Activated CD4-positive, alpha-beta T cell treated with anti-CD3 and anti-CD28 coated beads for 36 hours (primary cell): ENCODE data around the gene ZBED1. TPM values are rescaled to one million over a fixed set of nuclear protein-coding genes. Genes with fewer than 3 reads are reported as not detected.

Experiments used
- ATAC-seq: fragments of 200-7000 bp; cut with Tn5 transposase; one replicate; pipeline ENCODE4 v1.10.0; 2021; ENCODE audit warnings: mild to moderate bottlenecking, moderate library complexity
- CTCF ChIA-PET: fragments of 350-600 bp; sonication (Branson Sonifier 250); formaldehyde crosslinking; loops from one replicate; lab custom pipeline; 2021; ENCODE audit warnings: antibody characterized with exemption; lab: Charles Lee
- POLR2A ChIA-PET: fragments of 350-600 bp; sonication (Branson Sonifier 250); formaldehyde crosslinking; loops from one replicate; lab custom pipeline; 2021; ENCODE audit warnings: antibody characterized with exemption, inconsistent platforms; lab: Charles Lee
- DNase-seq: peaks from one replicate; pipeline ENCODE4 v3.0.0-alpha.2; 2020
- H3K27ac Mint-ChIP-seq: one replicate; pipeline ENCODE4 v1.8.0; 2021; ENCODE audit warnings: mixed read lengths
- H3K27me3 Mint-ChIP-seq: one replicate; pipeline ENCODE4 v1.8.0; 2021; ENCODE audit warnings: mixed read lengths
- H3K36me3 Mint-ChIP-seq: one replicate; pipeline ENCODE4 v1.8.0; 2021; ENCODE audit warnings: low read depth, mixed read lengths
- H3K4me1 Mint-ChIP-seq: one replicate; pipeline ENCODE4 v1.8.0; 2021; ENCODE audit warnings: mixed read lengths
- H3K4me3 Mint-ChIP-seq: one replicate; pipeline ENCODE4 v1.8.0; 2021; ENCODE audit warnings: mild to moderate bottlenecking, moderate library complexity, mixed read lengths
- H3K9me3 Mint-ChIP-seq: one replicate; pipeline ENCODE4 v1.8.0; 2021; ENCODE audit warnings: low read depth, mixed read lengths
- intact Hi-C, 2 experiments: fragments of 100-400 bp; cut with DNase I in 1 of 2; cut with micrococcal nuclease in 1 of 2; formaldehyde crosslinking; loops; one replicate each; pipeline versions ENCODE4 v1.14.2 to v1.15.1; 2022 to 2024; cut with DNase I, micrococcal nuclease
- total RNA-seq, 2 experiments: library from RNA; stranded (reverse); gene quantifications; one replicate each; pipeline ENCODE4 v1.2.3, GENCODE V29; 2021

ZBED1 gene
- 10 to 100 TPM; 30.0 to 33.6 TPM for total RNA-seq

DNA sequence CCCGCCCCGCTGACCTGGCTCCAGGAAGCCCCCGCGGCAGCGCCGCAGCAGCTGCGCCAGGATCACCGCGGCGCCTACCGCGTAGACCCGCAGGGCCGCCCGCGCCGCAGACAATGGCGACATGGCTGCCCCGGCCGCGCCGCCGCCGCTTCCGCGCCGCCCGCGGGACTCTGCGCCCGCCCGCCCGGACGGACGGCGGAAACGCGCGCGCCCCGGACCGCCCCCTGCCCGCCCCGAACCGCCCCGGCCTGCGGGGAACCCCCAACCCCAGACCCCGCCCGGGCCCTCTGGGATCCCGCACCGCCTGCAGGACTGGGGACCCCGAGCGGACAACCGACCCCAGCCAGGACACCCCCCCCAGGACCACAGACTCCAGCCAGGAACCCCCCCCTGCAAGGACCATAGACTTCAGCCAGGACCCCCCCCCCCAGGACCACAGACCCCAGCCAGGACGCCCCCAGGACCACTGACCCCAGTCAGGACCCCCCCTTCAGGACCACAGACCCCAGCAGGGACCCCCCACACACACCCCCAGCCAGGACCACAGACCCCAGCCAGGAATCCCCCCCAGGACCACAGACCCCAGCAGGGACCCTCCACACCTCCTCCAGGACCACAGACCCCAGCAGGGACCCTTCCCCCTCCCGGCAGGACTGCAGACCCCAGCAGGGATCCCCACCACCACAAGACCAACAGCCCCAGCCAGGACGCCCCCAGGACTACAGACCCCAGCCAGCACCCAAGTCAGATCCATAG, at the start of gene ZBED1, which contains the start of gene DHRSX:
TSS of gene ZBED1 (minus strand) at position 174 of the 756 bp plus-strand sequence. CDS start 10,257 bp downstream, outside the sequence.
TSS of gene DHRSX (minus strand) at position 174 of the 756 bp plus-strand sequence. CDS start at position 123, 51 bp downstream.
- Mint-ChIP-seq H3K4me1 (peaks cover 26% of the 10 kb centered on the region), H3K27me3 (no peaks in the 10 kb centered on the region), H3K27ac (peak within 1 kb of the TSS; percentile 81), H3K4me3 (peak within 1 kb of the TSS; percentile 74), H3K9me3 (no peaks in the 10 kb centered on the region), H3K36me3 (peaks cover 20% of the 10 kb centered on the region)
- ATAC-seq (peak; percentile 78), DNase-seq (peak; percentile 72)
- intact Hi-C loops, result loop anchor here in 1 of 2 experiments (1.0 to 5.0 kb wide), 6 partner anchors 91 to 1294 kb away; partner anchors contain the start of gene CD99
- ChIA-PET CTCF (no interaction called here), POLR2A (no interaction called here)

DNA sequence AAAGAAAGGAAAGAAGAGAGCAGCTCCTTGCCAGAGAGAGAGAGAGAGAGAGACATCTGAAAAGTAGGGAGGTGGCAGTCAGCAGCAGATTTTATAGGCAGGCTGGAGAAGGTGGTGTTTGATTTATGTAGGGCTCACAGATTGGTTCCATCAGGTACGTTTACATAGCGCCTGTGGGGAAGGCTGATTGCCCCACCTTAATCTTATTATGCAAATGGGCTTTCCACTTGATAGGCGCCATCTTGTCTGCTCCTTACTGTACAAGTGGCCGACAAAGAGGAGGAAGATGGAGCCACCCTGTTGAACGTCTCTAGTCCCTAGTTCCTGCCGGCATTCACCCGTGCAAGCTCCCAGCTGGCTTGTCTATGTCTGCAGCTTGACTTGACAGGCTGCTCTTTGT, 49.1 kb upstream of the ZBED1 start:
- Mint-ChIP-seq H3K27me3 (peaks cover 9% of the 10 kb centered on the region), H3K27ac (no peak overlapping the region), H3K36me3 (no peaks in the 10 kb centered on the region), H3K9me3 (peaks cover 5% of the 10 kb centered on the region), H3K4me1 (no peaks in the 10 kb centered on the region), H3K4me3 (no peak overlapping the region)
- DNase-seq, result no peak
- no peak for ATAC-seq
- ChIA-PET CTCF (no interaction called here), POLR2A (no interaction called here)
- intact Hi-C loops, result no loop called here

DNA sequence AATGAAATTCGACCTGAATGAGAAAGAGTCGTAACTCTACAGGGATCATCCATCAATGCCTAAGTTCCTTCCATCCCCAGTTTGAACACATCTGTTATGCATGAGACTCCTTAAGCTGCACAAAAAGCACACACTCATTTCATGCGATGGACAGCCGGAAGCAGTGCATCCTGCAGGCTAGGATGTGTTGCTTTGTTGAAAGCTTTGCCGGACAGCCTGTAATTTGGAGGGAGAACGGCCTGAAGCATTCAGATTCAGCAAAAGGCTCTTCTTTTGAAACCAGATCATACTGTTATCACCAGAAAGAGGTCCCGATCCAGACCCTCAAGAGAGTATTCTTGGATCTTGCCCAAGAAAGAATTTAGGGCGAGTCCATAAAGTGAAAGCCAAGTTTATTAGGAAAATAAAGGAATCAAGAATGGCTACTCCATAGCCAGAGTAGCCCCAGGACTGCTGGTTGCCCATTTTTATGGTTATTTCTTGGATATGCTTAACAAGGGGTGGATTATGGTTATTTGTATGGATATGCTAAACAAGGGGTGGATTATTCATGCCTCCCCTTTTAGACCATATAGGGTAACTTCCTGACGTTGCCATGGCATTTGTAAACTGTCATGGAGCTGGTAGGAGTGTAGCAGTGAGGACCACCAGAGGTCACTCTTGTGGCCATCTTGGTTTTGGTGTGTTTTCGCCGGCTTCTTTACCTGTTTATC, 48.1 kb upstream of the ZBED1 start:
- Mint-ChIP-seq H3K4me1 (no peaks in the 10 kb centered on the region), H3K36me3 (no peaks in the 10 kb centered on the region), H3K27me3 (peaks cover 6% of the 10 kb centered on the region), H3K9me3 (peaks cover 5% of the 10 kb centered on the region), H3K4me3 (no peak overlapping the region), H3K27ac (no peak overlapping the region)
- ATAC-seq (no peak), DNase-seq (no peak)
- POLR2A ChIA-PET, result no interaction called here
- intact Hi-C loops, result no loop called here
- CTCF ChIA-PET, result no interaction called here

DNA sequence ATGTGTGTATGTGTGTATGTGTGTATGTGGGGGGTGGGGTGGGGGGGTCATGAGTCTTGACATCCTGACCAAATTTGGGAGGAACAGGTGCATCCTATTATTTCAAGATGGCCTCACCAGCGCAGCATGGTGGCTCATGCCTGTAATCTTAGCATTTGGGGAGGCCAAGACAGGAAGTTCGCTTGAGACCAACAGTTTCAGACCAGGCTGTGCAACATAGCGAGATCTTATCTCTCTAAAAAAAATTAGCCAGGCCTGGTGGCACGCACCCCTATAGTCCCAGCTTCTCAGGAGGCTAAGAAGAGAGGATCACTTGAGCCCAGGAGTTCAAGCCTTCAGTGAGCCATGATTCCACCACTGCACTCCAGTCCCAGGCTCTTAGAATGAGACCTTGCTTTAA, 47.0 kb upstream of the ZBED1 start:
- CTCF ChIA-PET, result no interaction called here
- no peak overlapping the region for H3K27ac Mint-ChIP-seq
- DNase-seq, result no peak

DNA sequence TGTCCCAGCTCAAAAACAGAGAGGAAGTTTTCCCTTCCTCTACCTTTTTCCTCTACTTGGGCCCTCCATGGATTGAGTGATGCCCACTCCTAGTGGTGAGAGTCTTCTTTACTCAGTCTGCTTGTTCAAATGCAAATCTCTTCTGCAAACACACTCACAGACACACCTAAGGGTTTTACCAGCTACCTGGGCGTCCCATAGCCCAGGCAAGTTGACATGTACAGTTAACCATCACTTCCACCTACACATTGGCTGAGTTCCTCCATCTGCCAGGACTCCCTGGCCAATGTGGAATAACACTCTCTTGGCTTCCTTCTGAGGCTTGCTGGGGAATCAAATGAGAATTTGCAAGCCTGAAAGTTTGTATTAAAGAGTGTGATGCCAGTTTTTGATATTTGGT, 45.7 kb upstream of the ZBED1 start:
- ATAC-seq (no peak), DNase-seq (no peak)
- Mint-ChIP-seq H3K9me3 (peaks cover 5% of the 10 kb centered on the region), H3K27ac (no peak overlapping the region), H3K4me1 (no peaks in the 10 kb centered on the region), H3K27me3 (peaks cover 8% of the 10 kb centered on the region), H3K36me3 (no peaks in the 10 kb centered on the region), H3K4me3 (no peak overlapping the region)
- CTCF ChIA-PET, result no interaction called here
- intact Hi-C loops, result no loop called here
- POLR2A ChIA-PET, result no interaction called here

More for the DNA sequence above, 47.0 kb upstream of the ZBED1 start:
- Mint-ChIP-seq H3K4me3 (no peak overlapping the region), H3K4me1 (no peaks in the 10 kb centered on the region), H3K9me3 (peaks cover 5% of the 10 kb centered on the region), H3K36me3 (no peaks in the 10 kb centered on the region), H3K27me3 (peaks cover 8% of the 10 kb centered on the region)
- intact Hi-C loops, result no loop called here
- ATAC-seq, result no peak
- POLR2A ChIA-PET, result no interaction called here

DNA sequence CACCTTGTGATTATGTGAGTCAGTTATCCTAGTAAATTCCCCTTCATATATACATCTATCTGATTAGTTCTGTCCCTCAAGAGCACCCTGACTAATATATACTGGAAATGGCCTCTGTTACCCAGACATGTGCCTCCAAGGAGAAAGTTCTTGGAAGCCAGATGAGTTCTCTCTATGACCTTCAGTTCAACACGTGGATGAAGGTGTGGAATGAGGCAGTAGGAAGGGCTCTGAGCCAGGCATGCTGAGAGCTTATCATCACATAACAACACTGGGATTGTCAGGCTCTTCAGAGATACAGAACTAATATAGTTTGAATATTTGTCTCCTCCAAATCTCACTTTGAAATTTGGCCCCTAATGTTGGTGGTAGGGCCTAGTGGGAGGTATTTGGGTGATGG, 44.4 kb upstream of the ZBED1 start:
- no peak for DNase-seq
- intact Hi-C loops, result no loop called here
- CTCF ChIA-PET, result no interaction called here
- POLR2A ChIA-PET, result no interaction called here
- Mint-ChIP-seq H3K27ac (no peak overlapping the region), H3K27me3 (peaks cover 6% of the 10 kb centered on the region), H3K36me3 (no peaks in the 10 kb centered on the region), H3K4me1 (no peaks in the 10 kb centered on the region), H3K4me3 (no peak overlapping the region), H3K9me3 (peaks cover 5% of the 10 kb centered on the region)
- ATAC-seq, result no peak

DNA sequence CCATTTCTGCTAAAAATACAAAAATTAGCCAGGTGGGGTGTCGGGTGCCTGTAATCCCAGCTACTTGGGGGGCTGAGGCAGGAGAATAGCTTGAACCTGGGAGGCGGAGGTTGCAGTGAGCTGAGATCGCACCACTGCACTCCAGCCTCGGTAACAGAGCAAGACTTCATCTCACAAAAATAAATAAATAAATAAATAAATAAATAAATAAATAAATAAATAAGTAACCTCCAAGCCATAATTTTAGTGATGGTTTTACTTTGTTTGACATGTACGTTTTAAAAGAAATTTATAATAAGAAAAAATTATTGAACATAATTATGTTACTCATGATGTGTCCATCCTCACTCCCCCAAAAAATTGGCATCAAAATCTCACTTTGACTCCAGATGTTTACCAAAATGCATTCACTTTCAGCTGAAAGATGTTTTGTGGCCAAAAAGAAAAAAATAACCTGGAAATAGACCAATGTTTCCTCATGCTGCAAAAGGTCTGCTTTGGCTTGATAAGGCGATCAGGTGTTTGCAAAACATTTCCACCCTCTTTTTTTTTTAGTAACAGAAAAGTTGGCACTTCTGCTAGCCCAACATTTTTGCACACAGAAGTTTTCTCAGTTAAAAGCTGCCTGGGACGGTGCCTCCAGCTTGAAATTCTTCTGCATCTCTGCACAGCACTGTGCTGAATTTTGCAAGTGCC, 42.2 kb upstream of the ZBED1 start:
- no peak overlapping the region for H3K27ac Mint-ChIP-seq
- no peak for DNase-seq
- H3K4me3 Mint-ChIP-seq, result no peak overlapping the region
- peaks cover 5% of the 10 kb centered on the region for H3K9me3 Mint-ChIP-seq
- no peaks in the 10 kb centered on the region for H3K36me3 Mint-ChIP-seq
- ChIA-PET POLR2A (no interaction called here), CTCF (no interaction called here)
- ATAC-seq, result no peak
- intact Hi-C loops, result no loop called here
- H3K27me3 Mint-ChIP-seq, result peaks cover 4% of the 10 kb centered on the region
- no peaks in the 10 kb centered on the region for H3K4me1 Mint-ChIP-seq

DNA sequence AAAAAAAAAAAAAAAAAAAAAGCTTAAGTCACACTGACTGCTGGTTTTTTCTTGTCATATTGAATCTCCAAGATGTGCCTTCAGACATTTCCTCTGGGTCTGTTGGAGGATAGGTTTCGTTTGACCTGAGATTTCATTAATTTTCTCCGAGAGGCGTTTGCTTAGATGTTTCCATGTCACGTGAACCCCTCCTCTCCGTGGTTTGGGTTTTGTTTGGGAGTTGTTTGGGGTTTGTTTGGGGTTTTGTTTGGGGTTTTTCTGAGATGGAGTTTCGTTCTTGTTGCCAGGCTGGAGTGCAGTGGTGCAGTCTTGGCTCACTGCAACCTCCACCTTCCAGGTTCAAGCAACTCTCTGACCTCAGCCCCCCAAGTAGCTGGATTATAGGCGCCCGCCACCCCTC, 40.8 kb upstream of the ZBED1 start:
- ChIA-PET CTCF (no interaction called here), POLR2A (no interaction called here)
- H3K27me3 Mint-ChIP-seq, result peaks cover 4% of the 10 kb centered on the region
- intact Hi-C loops, result no loop called here
- H3K4me3 Mint-ChIP-seq, result no peak overlapping the region
- DNase-seq, result no peak
- no peak for ATAC-seq
- no peaks in the 10 kb centered on the region for H3K36me3 Mint-ChIP-seq
- H3K4me1 Mint-ChIP-seq, result no peaks in the 10 kb centered on the region
- H3K27ac Mint-ChIP-seq, result no peak overlapping the region
- peaks cover 5% of the 10 kb centered on the region for H3K9me3 Mint-ChIP-seq

DNA sequence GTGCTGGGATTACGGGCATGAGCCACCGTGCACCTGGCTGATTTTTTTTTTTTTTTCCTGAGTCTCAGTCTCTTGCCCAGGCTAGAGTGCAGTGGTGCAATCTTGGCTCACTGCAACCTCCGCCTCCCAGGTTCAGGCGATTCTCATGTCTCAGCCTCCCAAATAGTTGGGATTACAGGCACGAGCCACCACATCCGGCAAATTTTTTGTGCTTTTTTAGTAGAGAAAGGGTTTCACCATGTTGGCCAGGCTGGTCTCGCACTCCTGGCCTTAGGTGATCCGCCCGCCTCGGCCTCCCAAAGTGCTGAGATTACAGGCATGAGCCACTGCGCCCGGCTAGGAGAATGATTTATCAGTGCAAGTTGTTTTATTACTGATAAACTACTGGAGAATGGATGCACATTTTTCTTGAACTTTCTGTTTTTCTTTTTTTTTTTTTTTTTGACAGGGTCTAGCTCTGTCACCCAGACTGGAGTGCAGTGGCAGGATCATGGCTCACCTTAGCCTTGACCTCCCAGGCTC, 39.7 kb upstream of the ZBED1 start:
- POLR2A ChIA-PET, result no interaction called here
- ATAC-seq (no peak), DNase-seq (no peak)
- no peak overlapping the region for H3K4me3 Mint-ChIP-seq
- no peak overlapping the region for H3K27ac Mint-ChIP-seq
- no peaks in the 10 kb centered on the region for H3K4me1 Mint-ChIP-seq
- peaks cover 4% of the 10 kb centered on the region for H3K27me3 Mint-ChIP-seq
- CTCF ChIA-PET, result no interaction called here
- peaks cover 2% of the 10 kb centered on the region for H3K9me3 Mint-ChIP-seq
- intact Hi-C loops, result no loop called here
- H3K36me3 Mint-ChIP-seq, result no peaks in the 10 kb centered on the region

DNA sequence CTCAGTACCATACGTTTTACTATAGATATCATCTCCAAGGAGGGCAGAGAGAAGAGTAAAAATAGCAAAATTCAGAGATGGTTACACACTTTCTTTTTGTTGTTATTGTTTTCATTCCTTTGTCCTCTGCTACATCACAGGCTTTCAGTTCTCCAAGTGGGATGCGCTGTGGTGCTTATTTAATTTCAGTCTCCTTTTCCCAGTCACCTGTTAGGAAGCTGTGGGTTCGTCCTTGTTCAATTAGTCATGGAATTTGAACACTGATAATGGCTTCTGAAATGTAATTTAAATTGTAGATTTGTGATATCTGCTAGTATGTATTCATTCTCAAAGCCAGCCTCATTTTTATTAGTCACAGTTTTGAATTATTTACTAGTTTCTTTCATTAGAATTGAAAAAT, 38.8 kb upstream of the ZBED1 start:
- CTCF ChIA-PET, result no interaction called here
- ATAC-seq (no peak), DNase-seq (no peak)
- Mint-ChIP-seq H3K27me3 (peaks cover 5% of the 10 kb centered on the region), H3K36me3 (no peaks in the 10 kb centered on the region), H3K27ac (no peak overlapping the region), H3K9me3 (no peaks in the 10 kb centered on the region), H3K4me3 (no peak overlapping the region), H3K4me1 (no peaks in the 10 kb centered on the region)
- POLR2A ChIA-PET, result no interaction called here
- intact Hi-C loops, result no loop called here

DNA sequence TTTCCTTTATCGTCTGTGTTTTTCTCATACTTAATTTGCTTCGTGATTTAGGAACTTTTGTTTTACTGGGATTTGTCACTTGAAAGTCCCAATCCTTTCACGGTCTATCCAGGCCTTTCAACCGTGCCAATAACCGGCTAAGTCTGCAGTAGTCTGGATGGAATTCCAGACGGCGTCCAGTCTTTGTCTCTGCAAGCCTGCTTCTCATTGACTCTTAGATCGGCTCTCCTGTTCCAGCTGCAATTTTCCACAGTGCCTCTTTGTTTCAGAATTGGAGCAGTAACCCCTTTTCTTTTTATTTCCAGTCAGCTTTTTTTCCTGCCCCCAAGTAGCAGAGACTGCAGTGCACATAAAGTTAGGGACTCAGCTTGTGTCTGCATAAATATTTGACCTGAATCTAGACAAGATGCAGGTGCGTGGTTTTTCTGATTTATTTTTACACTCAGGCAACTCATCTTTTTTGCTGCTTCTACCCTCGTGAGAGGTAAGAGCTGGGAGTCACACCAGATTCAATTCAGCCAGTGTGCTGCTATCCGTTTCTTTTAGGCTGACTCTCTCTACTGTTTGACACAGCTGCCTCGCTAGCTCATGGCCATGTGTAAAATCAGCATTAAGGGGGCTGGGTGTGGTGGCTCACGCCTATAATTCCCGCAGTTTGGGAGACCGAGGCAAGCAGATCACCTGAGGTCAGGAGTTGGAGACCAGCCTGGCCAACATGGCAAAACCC, 37.4 kb upstream of the ZBED1 start:
- ATAC-seq (no peak), DNase-seq (no peak)
- no peak overlapping the region for H3K27ac Mint-ChIP-seq
- no peak overlapping the region for H3K4me3 Mint-ChIP-seq
- ChIA-PET CTCF (no interaction called here), POLR2A (no interaction called here)
- no peaks in the 10 kb centered on the region for H3K9me3 Mint-ChIP-seq
- H3K36me3 Mint-ChIP-seq, result no peaks in the 10 kb centered on the region
- H3K27me3 Mint-ChIP-seq, result peaks cover 4% of the 10 kb centered on the region
- intact Hi-C loops, result no loop called here
- no peaks in the 10 kb centered on the region for H3K4me1 Mint-ChIP-seq
